HUES6 (cell line): ENCODE measurements around the gene ARHGEF10L.

ENCODE experiments used
- H3K27ac ChIP-seq: 2 replicates; pipeline ENCODE4 v1.7.0; 2013; ENCODE audit warnings: low read depth, mild to moderate bottlenecking, low read length, inconsistent platforms
- H3K27me3 ChIP-seq: 2 replicates; pipeline ENCODE4 v1.6.1; 2013; ENCODE audit warnings: low read length; ENCODE audit not compliant: control insufficient read depth, insufficient read depth
- H3K36me3 ChIP-seq: 2 replicates; pipeline ENCODE4 v1.6.1; 2013; ENCODE audit warnings: low read length; ENCODE audit not compliant: control insufficient read depth, insufficient read depth
- H3K4me1 ChIP-seq: 2 replicates; pipeline ENCODE4 v1.6.1; 2013; ENCODE audit warnings: low read length; ENCODE audit not compliant: control insufficient read depth, insufficient read depth
- H3K4me3 ChIP-seq: 2 replicates; pipeline ENCODE4 v1.5.1; 2013; ENCODE audit warnings: low read depth, low read length
- H3K9ac ChIP-seq: one replicate; pipeline ENCODE4 v1.6.1; 2013; ENCODE audit warnings: mild to moderate bottlenecking, low read length
- H3K9me3 ChIP-seq: 2 replicates; pipeline ENCODE4 v1.6.1; 2013; ENCODE audit warnings: low read depth, low read length; ENCODE audit not compliant: control insufficient read depth, insufficient read depth

ARHGEF10L gene

GRCh38 chr1:17539118-17539476, 401 bp upstream of the ARHGEF10L start:
- Histone ChIP-seq H3K4me3 (peak overlapping the region; percentile 51), H3K27me3 (no peaks in the 10 kb centered on the region), H3K27ac (peak overlapping the region; percentile 41; the same call in 1 of the 2 replicates), H3K9me3 (no peaks in the 10 kb centered on the region), H3K36me3 (no peaks in the 10 kb centered on the region), H3K9ac (peak overlapping the region; percentile 22), H3K4me1 (peaks cover 24% of the 10 kb centered on the region)

- peak overlapping the region; percentile 87 for H3K27ac ChIP-seq
- peak overlapping the region; percentile 88 for H3K9ac ChIP-seq
- no peaks in the 10 kb centered on the region for H3K27me3 ChIP-seq
- no peaks in the 10 kb centered on the region for H3K36me3 ChIP-seq
- H3K9me3 ChIP-seq: peaks cover 2% of the 10 kb centered on the region; the same call in 1 of the 2 replicates
- H3K4me1 ChIP-seq: peaks cover 30% of the 10 kb centered on the region
- H3K4me3 ChIP-seq: peak overlapping the region; percentile 97
These were observed 930 bp downstream of the ARHGEF10L start for GRCh38 chr1:17540255-17541001.

GRCh38 chr1:17542645-17543044, 3.1 kb downstream of the ARHGEF10L start:
- no peak overlapping the region for H3K4me3 ChIP-seq
- H3K9me3 ChIP-seq: peaks cover 2% of the 10 kb centered on the region; the same call in 1 of the 2 replicates
- H3K4me1 ChIP-seq: peaks cover 50% of the 10 kb centered on the region
- no peak overlapping the region for H3K27ac ChIP-seq
- H3K27me3 ChIP-seq: no peaks in the 10 kb centered on the region
- no peak overlapping the region for H3K9ac ChIP-seq
- H3K36me3 ChIP-seq: no peaks in the 10 kb centered on the region

GRCh38 chr1:17544776-17545350, 5.4 kb downstream of the ARHGEF10L start:
- no peak overlapping the region for H3K27ac ChIP-seq
- H3K4me1 ChIP-seq: peaks cover 50% of the 10 kb centered on the region
- H3K9ac ChIP-seq: no peak overlapping the region
- no peaks in the 10 kb centered on the region for H3K27me3 ChIP-seq
- peaks cover 2% of the 10 kb centered on the region; the same call in 1 of the 2 replicates for H3K9me3 ChIP-seq
- no peaks in the 10 kb centered on the region for H3K36me3 ChIP-seq
- H3K4me3 ChIP-seq: no peak overlapping the region

GRCh38 chr1:17545356-17545755, 5.9 kb downstream of the ARHGEF10L start:
- H3K27ac ChIP-seq: no peak overlapping the region
- H3K27me3 ChIP-seq: no peaks in the 10 kb centered on the region
- no peak overlapping the region for H3K9ac ChIP-seq
- peaks cover 2% of the 10 kb centered on the region; the same call in 1 of the 2 replicates for H3K9me3 ChIP-seq
- H3K4me1 ChIP-seq: peaks cover 54% of the 10 kb centered on the region
- no peaks in the 10 kb centered on the region for H3K36me3 ChIP-seq
- no peak overlapping the region for H3K4me3 ChIP-seq

- peak overlapping the region; percentile 39 for H3K9ac ChIP-seq
- no peaks in the 10 kb centered on the region for H3K27me3 ChIP-seq
- H3K27ac ChIP-seq: peak overlapping the region; percentile 66
- no peak overlapping the region; the same call in 1 of the 2 replicates for H3K4me3 ChIP-seq
- H3K9me3 ChIP-seq: peaks cover 2% of the 10 kb centered on the region; the same call in 1 of the 2 replicates
- H3K36me3 ChIP-seq: no peaks in the 10 kb centered on the region
- peaks cover 60% of the 10 kb centered on the region for H3K4me1 ChIP-seq
These were observed 7.6 kb downstream of the ARHGEF10L start for GRCh38 chr1:17546946-17547670.

DNA sequence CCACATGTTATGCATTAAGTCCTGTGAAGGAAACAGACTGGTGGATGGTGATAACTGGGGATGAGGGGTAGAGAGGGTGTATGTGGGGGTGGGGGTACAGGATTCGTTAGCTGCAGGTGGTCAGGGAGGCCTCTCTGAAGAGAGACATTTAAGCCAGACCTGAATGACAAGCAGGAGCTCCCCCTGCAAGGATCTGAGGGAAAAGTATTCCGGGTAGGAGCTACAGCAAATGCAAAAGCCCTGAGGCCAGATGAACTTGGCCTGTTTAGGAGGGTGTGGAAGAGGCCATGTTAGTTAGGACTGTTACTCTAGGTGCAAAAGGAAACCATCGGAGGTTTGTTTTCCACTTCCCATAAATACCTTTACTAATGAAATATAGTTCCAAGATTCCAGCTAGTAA, 9.9 kb downstream of the ARHGEF10L start:
- H3K9ac ChIP-seq: no peak overlapping the region
- peaks cover 67% of the 10 kb centered on the region for H3K4me1 ChIP-seq
- H3K27ac ChIP-seq: no peak overlapping the region
- no peaks in the 10 kb centered on the region for H3K36me3 ChIP-seq
- H3K9me3 ChIP-seq: peaks cover 2% of the 10 kb centered on the region; the same call in 1 of the 2 replicates
- no peak overlapping the region for H3K4me3 ChIP-seq
- H3K27me3 ChIP-seq: no peaks in the 10 kb centered on the region

DNA sequence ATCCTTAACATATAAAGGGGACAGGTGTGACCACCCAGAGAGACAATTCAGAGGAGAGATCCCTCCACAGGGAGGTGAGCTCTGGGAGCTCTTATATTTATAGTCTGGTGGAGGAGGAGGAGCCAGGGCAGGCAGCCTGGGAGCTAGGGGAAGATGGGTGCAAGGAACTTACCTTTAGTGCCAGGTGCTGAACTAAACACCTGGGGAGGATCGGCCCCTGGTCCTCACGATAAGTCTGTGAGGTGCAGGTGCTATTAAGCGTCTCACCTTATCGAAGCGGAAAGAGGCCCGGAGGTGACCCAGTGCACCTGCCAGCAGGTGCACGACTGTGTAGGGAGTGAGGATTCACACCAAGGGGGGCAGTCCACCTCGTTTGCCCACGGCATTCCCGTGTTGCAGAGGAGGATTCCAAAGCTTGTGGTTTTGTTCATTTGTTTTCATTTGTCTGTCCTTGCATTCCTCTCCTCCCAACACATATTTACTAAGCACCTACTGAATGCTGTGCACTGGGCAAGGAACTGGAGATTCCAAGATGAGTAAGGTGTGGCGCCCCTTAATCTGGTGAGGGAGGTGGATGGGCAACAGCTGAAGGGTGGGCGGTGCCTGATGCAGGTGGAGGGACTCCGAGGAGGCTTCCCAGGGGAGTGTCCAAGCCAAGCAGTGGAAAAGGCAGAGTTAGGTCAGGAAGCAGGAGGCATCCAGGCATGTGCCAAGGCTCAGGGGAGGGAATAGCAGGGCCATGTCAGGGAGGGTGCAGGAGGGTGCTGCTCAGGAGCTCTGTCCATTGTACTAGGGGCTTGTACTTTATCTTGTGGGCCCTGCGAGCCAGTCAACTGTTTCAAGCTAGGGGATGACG, 11.5 kb downstream of the ARHGEF10L start:
- no peak overlapping the region; the same call in 1 of the 2 replicates for H3K4me3 ChIP-seq
- H3K9ac ChIP-seq: no peak overlapping the region
- H3K9me3 ChIP-seq: no peaks in the 10 kb centered on the region
- H3K4me1 ChIP-seq: peaks cover 58% of the 10 kb centered on the region
- H3K27me3 ChIP-seq: no peaks in the 10 kb centered on the region
- no peaks in the 10 kb centered on the region for H3K36me3 ChIP-seq
- 0 out of 2 replicates have a peak overlapping the region, but pooled peaks have one; percentile 12 for H3K27ac ChIP-seq

GRCh38 chr1:17551755-17552234, 12.3 kb downstream of the ARHGEF10L start:
- H3K9ac ChIP-seq: peak overlapping the region; percentile 9
- peaks cover 54% of the 10 kb centered on the region for H3K4me1 ChIP-seq
- no peaks in the 10 kb centered on the region for H3K36me3 ChIP-seq
- no peaks in the 10 kb centered on the region for H3K9me3 ChIP-seq
- 0 out of 2 replicates have a peak overlapping the region, but pooled peaks have one; percentile 12 for H3K27ac ChIP-seq
- no peak overlapping the region for H3K4me3 ChIP-seq
- H3K27me3 ChIP-seq: no peaks in the 10 kb centered on the region

DNA sequence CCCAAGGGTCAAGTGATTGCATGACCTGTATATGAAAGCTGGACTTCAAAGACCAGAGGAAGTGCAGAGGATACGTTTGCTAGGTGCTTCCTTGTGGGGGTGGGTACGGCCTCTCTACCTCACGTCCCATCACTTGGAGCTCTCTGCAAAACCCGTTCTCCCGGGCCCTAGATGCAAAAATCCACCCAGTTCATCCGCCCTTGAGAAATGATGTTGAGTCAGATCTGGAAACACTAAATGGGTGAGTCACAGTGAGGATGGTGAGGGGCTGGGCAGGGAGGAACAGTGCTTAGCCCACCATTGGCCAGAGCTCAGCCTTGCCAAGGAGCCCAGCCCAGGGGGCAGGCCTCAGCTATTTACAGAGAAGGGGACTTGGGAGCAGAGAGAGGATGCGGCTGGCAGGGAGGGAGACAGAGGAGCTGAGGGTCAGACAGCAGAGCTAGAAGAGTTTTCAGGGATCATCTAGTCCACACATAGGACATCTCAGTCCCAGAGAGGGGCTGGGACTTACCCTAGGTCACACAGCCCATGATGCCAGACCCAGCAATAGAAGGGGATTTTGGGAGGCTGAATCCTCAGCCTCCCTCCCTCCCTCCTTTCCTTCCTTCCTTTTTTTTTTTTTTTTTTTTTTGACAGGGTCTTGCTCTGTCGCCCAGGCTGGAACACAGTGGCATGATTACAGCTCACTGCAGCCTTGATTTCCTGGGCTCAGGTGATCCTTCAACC, 14.6 kb downstream of the ARHGEF10L start:
- Histone ChIP-seq H3K4me1 (peaks cover 51% of the 10 kb centered on the region), H3K9ac (no peak overlapping the region), H3K9me3 (no peaks in the 10 kb centered on the region), H3K27ac (no peak overlapping the region), H3K27me3 (no peaks in the 10 kb centered on the region), H3K36me3 (no peaks in the 10 kb centered on the region), H3K4me3 (no peak overlapping the region)
